GM18907 (cell line): ENCODE measurements around the gene KCNA10.

Experiments
- ATAC-seq: cut with Tn5 transposase; IDR thresholded peaks from one replicate; pipeline ENCODE4 v1.9.1; 2021; ENCODE audit warnings: mild to moderate bottlenecking, moderate library complexity; ENCODE audit not compliant: unreplicated experiment

KCNA10 gene

GRCh38 chr1:110519125-110519810 is at the start of gene KCNA10:
Gene KCNA10 (minus strand): TSS chr1:110519175. CDS start chr1:110518787, 388 bp downstream.
- ATAC-seq: no peak

DNA sequence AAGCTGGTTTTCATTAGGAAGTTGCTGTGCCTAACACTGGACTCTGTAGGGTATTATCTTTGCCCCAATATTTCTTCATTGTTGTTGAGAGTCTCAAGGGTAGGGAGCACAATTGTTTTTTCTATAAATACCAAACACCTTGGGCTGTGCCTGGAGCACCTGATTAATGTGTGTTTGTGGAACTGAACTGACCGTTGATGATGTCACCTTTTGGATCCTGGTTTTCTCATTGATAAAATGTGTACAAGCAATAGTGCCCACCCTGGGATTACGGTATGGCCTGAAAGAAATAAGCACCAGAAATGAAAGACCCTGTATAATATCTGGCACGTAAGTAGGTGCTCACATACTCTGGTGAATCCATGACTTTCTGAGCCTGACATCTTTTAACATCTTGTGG is 47.9 kb upstream of the KCNA10 start:
- ATAC-seq: no peak

GRCh38 chr1:110565565-110565964 is 46.6 kb upstream of the KCNA10 start:
- no peak for ATAC-seq

DNA sequence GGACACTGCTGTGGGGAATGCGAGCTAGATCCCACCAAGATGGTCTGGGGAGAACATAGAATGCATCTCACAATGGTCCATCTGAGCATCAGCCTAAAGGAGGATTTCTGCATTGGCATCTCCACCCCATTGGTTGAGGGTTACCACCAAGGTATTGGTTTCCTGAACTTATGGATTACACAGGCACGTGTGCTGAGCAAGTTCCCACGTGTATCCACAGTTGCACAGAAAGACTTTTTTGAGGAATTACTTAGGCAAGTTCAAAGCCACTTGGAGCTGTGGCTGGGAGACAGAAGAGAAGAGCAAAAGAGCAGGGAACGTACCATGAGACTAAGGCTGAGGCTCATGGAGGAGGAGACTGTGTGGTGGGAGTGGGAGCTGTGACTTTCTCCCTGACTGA is 44.1 kb upstream of the KCNA10 start:
- no peak for ATAC-seq

GRCh38 chr1:110561596-110561995 is 42.6 kb upstream of the KCNA10 start:
- no peak for ATAC-seq

GRCh38 chr1:110559157-110559556 is 40.2 kb upstream of the KCNA10 start:
- no peak for ATAC-seq

- ATAC-seq: no peak
Observed at GRCh38 chr1:110557481-110557880, 38.5 kb upstream of the KCNA10 start.

DNA sequence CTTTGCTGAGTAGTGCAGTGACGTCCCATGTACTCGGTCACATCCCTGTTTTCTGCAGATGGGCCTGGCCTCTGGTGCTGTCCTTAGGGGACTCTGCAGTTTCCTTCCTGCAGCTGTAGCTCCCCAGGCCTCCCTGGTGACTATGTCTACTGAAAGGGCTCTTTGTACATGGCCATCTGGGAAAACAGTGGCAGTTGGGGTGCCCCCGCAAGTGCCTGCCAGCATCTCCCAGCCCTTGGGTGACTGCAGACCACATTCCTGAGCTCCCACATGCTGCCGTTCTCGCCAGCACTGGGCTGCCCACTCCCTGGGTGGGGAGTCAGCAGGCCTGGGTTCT is 37.5 kb upstream of the KCNA10 start:
- no peak for ATAC-seq

DNA sequence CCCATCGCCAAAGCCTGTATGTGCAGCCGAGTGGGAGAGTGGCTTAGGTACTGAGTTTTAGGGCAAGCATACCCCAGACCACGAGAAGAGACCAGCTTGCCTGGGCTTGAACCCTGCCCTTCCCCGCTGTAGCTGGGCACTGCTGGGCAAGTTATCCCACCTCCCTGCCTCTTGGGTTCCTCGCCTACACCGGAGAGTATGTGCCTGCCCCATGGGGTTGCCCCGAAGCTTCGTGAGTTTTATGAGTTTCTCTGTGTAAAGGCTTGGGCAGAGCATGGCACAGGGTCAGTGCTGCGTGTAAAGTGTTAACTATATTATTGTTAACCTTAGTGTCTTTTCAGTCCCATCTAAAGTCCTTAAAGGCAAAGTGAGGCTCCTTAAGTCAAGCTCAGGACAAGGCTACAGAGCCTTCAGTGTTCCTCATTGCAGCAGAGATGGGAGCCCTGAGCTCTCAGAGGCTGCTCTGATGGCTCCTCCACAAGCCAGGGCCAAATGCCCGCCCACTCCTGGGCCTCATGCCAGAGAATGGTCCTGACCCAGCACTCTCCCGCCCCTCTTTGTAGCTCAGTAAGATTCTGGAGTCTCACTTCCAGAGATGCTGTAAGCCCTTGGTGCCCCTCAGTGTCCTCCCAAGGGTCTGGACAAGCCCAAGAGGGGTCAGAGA is 37.0 kb upstream of the KCNA10 start:
- ATAC-seq: no peak

DNA sequence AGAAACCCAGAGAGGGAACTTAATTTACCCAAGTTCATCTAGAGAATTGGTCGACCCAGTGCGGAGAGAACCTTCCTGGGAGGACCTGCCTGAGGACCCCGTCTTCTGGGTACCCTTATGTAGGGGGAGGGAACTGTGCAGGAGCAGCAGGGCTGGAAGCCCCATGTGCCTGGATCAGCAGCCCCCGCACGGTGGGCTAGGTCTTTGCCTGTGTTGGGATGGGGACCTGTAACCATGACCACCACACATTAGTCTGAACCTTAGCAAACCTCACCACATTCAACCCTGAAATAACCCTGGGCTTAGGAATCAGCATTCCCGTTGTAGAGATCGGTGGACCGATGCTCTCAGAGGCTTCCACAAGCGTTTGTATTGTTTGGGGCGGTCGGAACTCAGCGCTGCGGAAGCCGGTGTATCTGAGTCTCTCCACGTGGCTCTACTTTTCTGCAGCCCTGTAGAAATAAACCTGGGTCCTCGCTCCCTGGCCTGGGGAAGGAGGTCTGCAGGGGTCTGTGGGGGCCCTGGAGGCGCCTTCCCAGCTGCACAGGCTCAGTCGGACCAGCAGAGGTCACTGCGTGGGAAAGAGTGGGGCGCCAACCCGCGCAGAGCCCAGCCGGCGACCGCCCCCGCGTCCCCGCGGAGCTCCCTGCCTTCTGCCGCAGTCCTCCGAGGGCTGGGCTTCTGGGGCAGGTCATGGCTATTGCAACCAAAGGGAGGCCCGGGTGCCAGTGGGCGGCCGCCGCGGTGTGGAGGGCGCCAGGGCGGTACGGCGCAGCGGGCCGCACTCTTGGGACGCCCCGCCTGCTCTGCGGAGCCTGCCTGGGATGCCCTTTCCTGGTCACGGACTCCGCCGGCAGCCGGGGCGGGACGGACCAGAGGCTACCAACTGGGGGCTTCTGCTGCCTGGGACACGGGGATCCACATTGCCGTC is 36.2 kb upstream of the KCNA10 start:
- no peak for ATAC-seq

- ATAC-seq: no peak
Observed at GRCh38 chr1:110551278-110551809, 32.4 kb upstream of the KCNA10 start.

DNA sequence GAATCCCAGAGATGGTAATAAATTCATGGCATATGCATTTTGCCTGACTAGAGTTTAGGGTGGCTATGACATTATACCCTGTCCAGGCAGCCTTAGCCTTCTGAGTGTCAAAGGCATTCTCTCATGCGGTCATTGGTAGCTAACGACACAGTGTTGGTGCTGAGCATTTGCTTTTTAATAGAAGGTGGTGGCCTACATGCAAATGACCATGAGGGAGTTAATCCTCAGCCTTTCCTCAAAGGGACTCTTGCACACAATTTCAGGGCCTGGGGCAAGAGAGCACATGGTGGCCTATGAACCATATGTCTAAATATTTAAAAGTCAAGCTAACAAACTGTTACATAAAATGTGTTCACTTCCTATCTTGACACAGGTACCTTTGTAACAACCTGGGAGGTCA is 30.9 kb upstream of the KCNA10 start:
- ATAC-seq: no peak

- ATAC-seq: no peak
Observed at GRCh38 chr1:110548381-110548780, 29.4 kb upstream of the KCNA10 start.

DNA sequence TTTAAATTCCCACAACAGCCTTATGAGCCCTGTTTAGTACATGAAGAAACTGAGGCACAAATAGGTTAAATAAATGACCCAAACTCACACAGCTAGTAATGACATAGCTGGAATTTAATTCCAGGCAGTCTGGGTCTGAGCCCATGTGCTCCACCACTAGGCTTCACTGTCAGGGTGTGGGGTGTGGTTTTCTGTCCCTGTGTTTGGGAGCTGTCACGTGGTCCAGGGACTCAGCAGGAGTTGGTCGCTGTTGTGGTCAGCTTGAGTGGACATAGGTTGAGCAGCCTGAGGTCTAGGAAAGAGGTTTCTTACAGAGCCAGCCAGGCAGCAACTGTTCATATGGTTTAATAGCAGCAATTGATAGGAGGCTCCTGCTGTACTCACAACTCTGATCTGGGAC is 28.0 kb upstream of the KCNA10 start:
- no peak for ATAC-seq

- no peak for ATAC-seq
Observed at GRCh38 chr1:110545492-110545891, 26.5 kb upstream of the KCNA10 start.

DNA sequence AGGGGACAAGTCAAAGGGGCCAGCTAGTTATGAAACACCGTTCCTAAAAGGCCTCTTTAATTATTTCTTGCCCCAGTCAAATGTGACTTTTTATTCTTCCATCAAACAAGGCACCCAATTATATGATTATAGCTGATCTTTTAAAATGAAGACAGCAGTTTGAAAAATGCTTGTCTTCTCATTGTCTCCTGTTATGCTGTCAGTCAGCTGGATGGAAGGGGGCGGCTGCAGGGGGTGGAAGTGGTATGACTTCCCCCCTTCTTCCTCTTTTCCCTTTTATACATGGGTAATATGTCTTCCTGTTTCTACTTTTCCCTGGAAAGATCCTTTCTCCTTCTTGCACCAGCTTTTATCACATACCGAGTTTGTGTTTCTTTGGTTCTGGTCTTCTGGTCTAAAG is 25.8 kb upstream of the KCNA10 start:
- ATAC-seq: no peak

GRCh38 chr1:110542725-110543124 is 23.8 kb upstream of the KCNA10 start:
- ATAC-seq: no peak

GRCh38 chr1:110541906-110542395 is 23.0 kb upstream of the KCNA10 start:
- no peak for ATAC-seq

GRCh38 chr1:110540891-110541685 is 22.1 kb upstream of the KCNA10 start:
- ATAC-seq: no peak

DNA sequence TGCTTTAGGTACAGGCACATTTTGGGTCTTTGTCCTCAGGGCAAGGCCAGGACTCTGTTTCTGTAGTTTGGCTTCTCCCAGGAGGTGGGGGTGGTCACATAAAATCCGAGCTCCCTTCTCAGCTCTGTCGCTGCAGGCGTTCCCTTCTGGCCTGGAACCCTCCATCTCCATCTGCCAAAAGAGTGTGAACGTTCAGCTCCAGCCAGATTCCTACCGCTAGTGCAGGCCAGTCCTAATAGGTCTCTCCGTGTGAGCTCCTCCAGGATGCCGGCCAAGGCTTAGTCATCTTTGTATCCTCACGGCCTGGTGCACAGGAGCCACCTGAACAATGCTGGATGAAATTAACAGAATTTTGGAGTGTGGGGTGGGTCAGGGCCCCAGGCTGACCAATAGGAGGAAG is 19.9 kb upstream of the KCNA10 start:
- no peak for ATAC-seq

GRCh38 chr1:110538075-110538474 is 19.1 kb upstream of the KCNA10 start:
- no peak for ATAC-seq
